Stimulated activated CD8-positive, alpha-beta memory T cell treated with anti-CD3 and anti-CD28 coated beads, Interleukin-7, amount 100 ng/mL, for 24 hours (primary cell): ENCODE measurements around the gene TMEM200A.

Experiments used
- DNase-seq: peaks from one replicate; pipeline ENCODE4 v3.0.0-alpha.2; 2020; ENCODE audit warnings: low read depth

Gene TMEM200A

GRCh38 chr6:130377915-130378314 lies 12.1 kb downstream of the TMEM200A start:
- no peak for DNase-seq

GRCh38 chr6:130379223-130379622 lies 13.4 kb downstream of the TMEM200A start:
- DNase-seq, result no peak

GRCh38 chr6:130381012-130381411 lies 15.2 kb downstream of the TMEM200A start:
- no peak for DNase-seq

- DNase-seq, result no peak
Observed at GRCh38 chr6:130381459-130382380, 15.9 kb downstream of the TMEM200A start.

GRCh38 chr6:130382872-130383490 lies 17.2 kb downstream of the TMEM200A start:
- DNase-seq, result no peak

GRCh38 chr6:130385064-130385695 lies 19.4 kb downstream of the TMEM200A start:
- no peak for DNase-seq

GRCh38 chr6:130389142-130389541 lies 23.3 kb downstream of the TMEM200A start:
- DNase-seq, result no peak

GRCh38 chr6:130390890-130391289 lies 25.1 kb downstream of the TMEM200A start:
- no peak for DNase-seq

- DNase-seq, result no peak
Observed at GRCh38 chr6:130393306-130393705, 27.5 kb downstream of the TMEM200A start.

- DNase-seq, result no peak
Observed at GRCh38 chr6:130394246-130394645, 28.4 kb downstream of the TMEM200A start.

GRCh38 chr6:130395164-130395563 lies 29.3 kb downstream of the TMEM200A start:
- no peak for DNase-seq

GRCh38 chr6:130396722-130397121 lies 30.9 kb downstream of the TMEM200A start:
- no peak for DNase-seq

- no peak for DNase-seq
Observed at GRCh38 chr6:130405549-130405948, 39.7 kb downstream of the TMEM200A start.

GRCh38 chr6:130407032-130407431 lies 41.2 kb downstream of the TMEM200A start:
- DNase-seq, result no peak

- no peak for DNase-seq
Observed at GRCh38 chr6:130409418-130410100, 43.7 kb downstream of the TMEM200A start.

- DNase-seq, result no peak
Observed at GRCh38 chr6:130411481-130411880, 45.7 kb downstream of the TMEM200A start.

GRCh38 chr6:130412556-130413290 lies 46.9 kb downstream of the TMEM200A start:
- DNase-seq, result no peak

GRCh38 chr6:130417951-130418350 lies 52.1 kb downstream of the TMEM200A start:
- no peak for DNase-seq

GRCh38 chr6:130420911-130421310 lies 55.1 kb downstream of the TMEM200A start:
- DNase-seq, result no peak

- DNase-seq, result no peak
Observed at GRCh38 chr6:130421585-130421984, 55.8 kb downstream of the TMEM200A start.

GRCh38 chr6:130423044-130423443 lies 57.2 kb downstream of the TMEM200A start:
- DNase-seq, result no peak

- no peak for DNase-seq
Observed at GRCh38 chr6:130424710-130425109, 58.9 kb downstream of the TMEM200A start.
